Smooth muscle cell (in vitro differentiated cells): ENCODE results near the gene CCT7. TPM values are rescaled to one million over a fixed set of nuclear protein-coding genes. Genes with fewer than 3 reads are reported as not detected.

Source experiments
- DNase-seq: peaks from one replicate; lab custom pipeline; 2025; ENCODE audit not compliant: unreplicated experiment; lab: John Stamatoyannopoulos, UW
- H2AFZ ChIP-seq: fragments of 200-600 bp; sonication (generic); 2 replicates; pipeline ENCODE4 v1.6.0; 2016; ENCODE audit warnings: antibody characterized with exemption, low read depth, mild to moderate bottlenecking
- H3F3A ChIP-seq: fragments of 200-600 bp; sonication (generic); 2 replicates; pipeline ENCODE4 v1.6.0; 2017; ENCODE audit warnings: antibody characterized with exemption, low read depth
- H3K27ac ChIP-seq: fragments of 200-600 bp; sonication (generic); 2 replicates; pipeline ENCODE4 v1.5.1; 2016; ENCODE audit warnings: low read depth, mild to moderate bottlenecking
- H3K27me3 ChIP-seq: fragments of 200-600 bp; sonication (generic); 2 replicates; pipeline ENCODE4 v1.6.1; 2016; ENCODE audit warnings: low read depth, mild to moderate bottlenecking
- H3K36me3 ChIP-seq: fragments of 200-600 bp; sonication (generic); 2 replicates; pipeline ENCODE4 v1.5.1; 2016; ENCODE audit warnings: low read depth
- H3K4me1 ChIP-seq: fragments of 200-600 bp; sonication (generic); 2 replicates; pipeline ENCODE4 v1.5.1; 2016; ENCODE audit warnings: low read depth
- H3K4me2 ChIP-seq: fragments of 200-600 bp; sonication (generic); 2 replicates; pipeline ENCODE4 v1.6.0; 2016; ENCODE audit warnings: mild to moderate bottlenecking
- H3K4me3 ChIP-seq: fragments of 200-600 bp; sonication (generic); 2 replicates; pipeline ENCODE4 v1.5.1; 2016; ENCODE audit warnings: mild to moderate bottlenecking
- H3K79me2 ChIP-seq: fragments of 200-600 bp; sonication (generic); 2 replicates; pipeline ENCODE4 v1.6.0; 2016; ENCODE audit warnings: low read depth, mild to moderate bottlenecking
- H3K9ac ChIP-seq: fragments of 200-600 bp; sonication (generic); 2 replicates; pipeline ENCODE4 v1.6.0; 2016; ENCODE audit warnings: low read depth
- H3K9me3 ChIP-seq: fragments of 200-600 bp; sonication (generic); replicated peaks from 2 replicates; pipeline ENCODE4 v1.5.1; 2016; ENCODE audit warnings: low read depth
- H4K20me1 ChIP-seq: fragments of 200-600 bp; sonication (generic); 2 replicates; pipeline ENCODE4 v1.6.0; 2016; ENCODE audit warnings: low read depth
- CTCF ChIP-seq: fragments of 200-600 bp; sonication (generic); IDR thresholded peaks from 2 replicates; pipeline ENCODE4 v1.5.1; 2017; ENCODE audit warnings: borderline replicate concordance, mild to moderate bottlenecking, antibody characterized with exemption; ENCODE audit not compliant: insufficient read depth, poor library complexity, severe bottlenecking
- WGBS: methylation state at CpG from one replicate; pipeline ENCODE4 v1.1.7; 2016; ENCODE audit warnings: low lambda C conversion rate; 5-methylcytosine and 5-hydroxymethylcytosine counted together
- polyA plus RNA-seq: library from polyadenylated mRNA; unstranded; fragments of >200 nt; fragmentation: Nextera tagmentation; extraction: Ambion mirVana; gene quantifications from 2 replicates; pipeline ENCODE4 v1.2.1, GENCODE V29; 2016
- total RNA-seq: library from RNA; depleted of rRNA; stranded (reverse); fragments of >200 nt; gene quantifications from 2 replicates; pipeline ENCODE4 v1.2.3, GENCODE V29; 2014

The CCT7 gene
- total and polyA plus RNA-seq, 2 experiments from 2014 or later = 197 to 212 TPM

- H3K9me3 ChIP-seq = no peaks in the 10 kb centered on the region
- no peaks in the 10 kb centered on the region for H3K36me3 ChIP-seq
- H3K27ac ChIP-seq = no peak overlapping the region
- no peak overlapping the region for H3K9ac ChIP-seq
- no peaks in the 10 kb centered on the region for H3F3A ChIP-seq
- TF ChIP-seq CTCF = no peak
- no peak overlapping the region for H3K4me2 ChIP-seq
- no peak overlapping the region for H3K4me3 ChIP-seq
- WGBS = over 99% methylated on average over 4 of the region's 4 CpGs
- no peak for DNase-seq
- H3K27me3 ChIP-seq = peaks cover 47% of the 10 kb centered on the region
- no peak overlapping the region for H2AFZ ChIP-seq
- peaks cover 16% of the 10 kb centered on the region for H4K20me1 ChIP-seq
- H3K4me1 ChIP-seq = peaks cover 12% of the 10 kb centered on the region
- no peaks in the 10 kb centered on the region for H3K79me2 ChIP-seq
Observed at GRCh38 chr2:73267008-73267407, 32.9 kb downstream of the CCT7 start.

GRCh38 chr2:73268366-73268829 lies 34.3 kb downstream of the CCT7 start:
- Histone ChIP-seq H3K36me3 (no peaks in the 10 kb centered on the region), H3K4me1 (peaks cover 21% of the 10 kb centered on the region), H3K9me3 (no peaks in the 10 kb centered on the region), H3K4me3 (peak overlapping the region; percentile 39), H2AFZ (no peak overlapping the region), H3K27me3 (peaks cover 49% of the 10 kb centered on the region), H4K20me1 (peaks cover 16% of the 10 kb centered on the region), H3F3A (no peaks in the 10 kb centered on the region), H3K4me2 (peak overlapping the region; percentile 81), H3K9ac (no peak overlapping the region), H3K79me2 (no peaks in the 10 kb centered on the region), H3K27ac (no peak overlapping the region)
- TF ChIP-seq CTCF = no peak
- 38% methylated on average over 14 of the region's 14 CpGs for WGBS
- no peak for DNase-seq

- no peak overlapping the region for H2AFZ ChIP-seq
- no peak for DNase-seq
- no peaks in the 10 kb centered on the region for H3K9me3 ChIP-seq
- 3% methylated on average over 85 of the region's 113 CpGs for WGBS
- no peak overlapping the region for H3K9ac ChIP-seq
- H3F3A ChIP-seq = no peaks in the 10 kb centered on the region
- no peak overlapping the region for H3K27ac ChIP-seq
- H3K36me3 ChIP-seq = no peaks in the 10 kb centered on the region
- H3K27me3 ChIP-seq = peaks cover 49% of the 10 kb centered on the region
- peaks cover 16% of the 10 kb centered on the region for H4K20me1 ChIP-seq
- H3K4me3 ChIP-seq = peak overlapping the region; percentile 39
- H3K4me1 ChIP-seq = peaks cover 21% of the 10 kb centered on the region
- no peak for TF ChIP-seq CTCF
- H3K4me2 ChIP-seq = peak overlapping the region; percentile 81
- no peaks in the 10 kb centered on the region for H3K79me2 ChIP-seq
Observed at GRCh38 chr2:73268830-73269685, 35.0 kb downstream of the CCT7 start.
